WI38 (cell line): Measurements from ENCODE around the gene SMC5.

ENCODE experiments used
- H3K4me3 ChIP-seq: 2 replicates; pipeline ENCODE4 v1.5.1; 2011; ENCODE audit warnings: low read depth, mild to moderate bottlenecking, control low read depth, low read length
- CTCF ChIP-seq: IDR thresholded peaks from 2 replicates; pipeline ENCODE4 v1.5.1; 2012; ENCODE audit warnings: low read depth, mild to moderate bottlenecking, control low read depth, low read length

The SMC5 gene

GRCh38 chr9:70262948-70263347, 4.2 kb downstream of the SMC5 start:
- TF ChIP-seq CTCF: no peak
- H3K4me3 ChIP-seq: no peak overlapping the region

- H3K4me3 ChIP-seq: no peak overlapping the region
- no peak for TF ChIP-seq CTCF
Measured at GRCh38 chr9:70263421-70263820, 4.6 kb downstream of the SMC5 start.

GRCh38 chr9:70278305-70278704, 19.5 kb downstream of the SMC5 start:
- TF ChIP-seq CTCF: no peak
- H3K4me3 ChIP-seq: no peak overlapping the region

- no peak overlapping the region for H3K4me3 ChIP-seq
- TF ChIP-seq CTCF: no peak
Measured at GRCh38 chr9:70283848-70284247, 25.1 kb downstream of the SMC5 start.

- H3K4me3 ChIP-seq: no peak overlapping the region
- TF ChIP-seq CTCF: no peak
Measured at GRCh38 chr9:70285246-70285645, 26.5 kb downstream of the SMC5 start.

- no peak for TF ChIP-seq CTCF
- H3K4me3 ChIP-seq: no peak overlapping the region
Measured at GRCh38 chr9:70285981-70286598, 27.3 kb downstream of the SMC5 start.

- no peak overlapping the region for H3K4me3 ChIP-seq
- TF ChIP-seq CTCF: no peak
Measured at GRCh38 chr9:70290626-70291025, 31.8 kb downstream of the SMC5 start.
